ENCODE measurements around the gene CEACAM20. TPM values are rescaled to one million over a fixed set of nuclear protein-coding genes. Genes with fewer than 3 reads are reported as not detected.
A peak's percentile ranks its signal among the peaks of the same experiment; 100 is the strongest.
"Not testable (repeated sequence)": the region's sequence is repeated elsewhere in the genome, so short reads cannot be mapped to it uniquely, and the experiment has no call there.

The CEACAM20 gene
- polyA plus RNA-seq, 5 donors: not detected

GRCh38 chr19:44549507-44549906 lies 20.0 kb upstream of the CEACAM20 start:
- no peak for DNase-seq

GRCh38 chr19:44548736-44549135 lies 19.3 kb upstream of the CEACAM20 start:
- no peak for DNase-seq

GRCh38 chr19:44544031-44544430 lies 14.6 kb upstream of the CEACAM20 start:
- DNase-seq: no peak

DNA sequence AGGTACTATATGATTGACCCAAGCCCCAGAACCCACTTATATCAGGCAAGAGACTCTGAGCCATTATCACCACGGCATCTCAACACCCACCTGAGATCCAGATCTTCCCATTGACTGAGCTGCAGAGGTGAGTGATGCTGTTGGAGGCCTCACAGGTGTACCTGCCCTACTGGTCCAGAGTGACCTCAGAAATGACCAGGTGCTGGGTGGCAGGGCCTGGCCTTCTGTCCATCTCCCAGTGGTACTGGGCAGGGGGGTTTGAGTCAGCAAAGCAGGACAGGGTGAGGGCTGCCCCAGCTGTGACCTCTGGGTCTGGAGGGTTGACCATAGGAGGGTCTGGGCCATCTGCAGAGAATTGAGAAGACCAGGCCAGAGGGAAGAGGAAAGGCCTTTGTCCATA lies 13.2 kb upstream of the CEACAM20 start:
- DNase-seq: no peak

GRCh38 chr19:44540736-44541135 lies 11.3 kb upstream of the CEACAM20 start:
- DNase-seq: no peak

DNA sequence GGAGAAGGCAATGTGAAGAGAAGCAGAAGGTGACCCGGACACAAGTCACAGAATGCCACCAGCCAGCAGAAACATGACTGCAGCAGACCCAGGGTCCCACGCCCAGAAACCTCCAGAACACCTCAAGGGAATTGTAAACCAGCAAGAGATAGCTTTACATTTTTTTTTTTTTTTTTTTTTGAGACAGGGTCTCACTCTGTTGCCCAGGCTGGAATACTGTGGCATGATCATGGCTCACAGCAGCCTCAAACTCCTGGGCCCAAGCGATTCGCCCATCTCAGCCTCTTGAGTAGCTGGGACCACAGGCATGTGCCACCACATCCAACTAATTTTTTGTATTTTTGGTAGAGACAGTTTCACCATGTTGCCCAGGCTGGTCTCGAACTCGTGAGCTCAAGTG lies 10.5 kb upstream of the CEACAM20 start:
- DNase-seq: no peak

DNA sequence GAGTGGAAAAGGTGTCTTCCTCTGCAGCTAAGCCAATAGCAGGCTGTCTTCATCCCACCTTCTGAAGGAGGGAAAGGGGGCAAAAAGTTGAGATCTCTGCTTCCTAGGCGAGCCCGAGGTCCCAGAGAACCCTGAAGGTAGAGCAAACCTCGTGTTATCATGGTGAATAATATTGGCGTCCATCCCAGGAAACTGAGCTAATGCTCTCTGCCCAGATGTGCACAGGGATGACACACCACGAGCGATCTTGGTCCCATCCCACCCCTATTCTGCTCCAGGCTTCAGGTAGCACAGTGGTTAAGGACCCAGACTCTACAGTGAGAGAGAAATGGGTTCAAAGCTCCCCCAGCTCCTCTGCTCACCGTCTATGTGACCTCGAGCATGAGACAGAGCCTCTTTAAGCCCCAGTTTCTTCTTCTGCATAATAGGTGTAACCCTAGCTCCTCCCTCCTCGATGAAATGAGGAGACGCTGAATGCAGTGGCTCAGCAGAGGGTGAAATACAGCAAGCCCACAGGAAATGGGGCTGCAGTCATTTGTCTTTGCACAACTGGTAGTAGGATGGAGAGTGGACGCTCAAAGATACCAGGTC lies 9.9 kb upstream of the CEACAM20 start:
- DNase-seq: no peak

- not testable (repeated sequence) for DNase-seq
These were observed 5.9 kb upstream of the CEACAM20 start for GRCh38 chr19:44535361-44535760.

- no peak for DNase-seq
These were observed 3.3 kb upstream of the CEACAM20 start for GRCh38 chr19:44532819-44533218.

DNA sequence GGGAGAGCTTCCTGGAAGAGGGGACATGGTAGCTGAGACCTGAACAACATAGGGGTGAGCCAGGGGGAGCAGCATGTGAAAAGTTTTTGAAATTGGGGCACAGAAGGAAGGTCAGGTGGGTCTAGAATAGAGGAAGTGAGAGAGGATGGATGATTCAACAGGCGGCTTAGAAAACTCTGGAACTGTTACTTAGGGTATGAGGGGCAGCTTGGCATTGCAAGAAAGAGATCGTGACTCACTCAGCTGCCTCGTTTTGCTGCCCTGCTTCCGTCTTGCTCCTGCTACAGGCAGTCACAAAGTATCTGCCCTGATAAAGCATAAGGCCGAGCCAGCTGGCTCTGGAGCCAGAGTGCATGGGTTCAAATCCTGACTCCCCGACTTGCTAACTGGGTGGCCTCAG lies 1.3 kb upstream of the CEACAM20 start:
- DNase-seq: no peak

GRCh38 chr19:44527554-44527953 lies 1.9 kb downstream of the CEACAM20 start:
- no peak for DNase-seq

DNA sequence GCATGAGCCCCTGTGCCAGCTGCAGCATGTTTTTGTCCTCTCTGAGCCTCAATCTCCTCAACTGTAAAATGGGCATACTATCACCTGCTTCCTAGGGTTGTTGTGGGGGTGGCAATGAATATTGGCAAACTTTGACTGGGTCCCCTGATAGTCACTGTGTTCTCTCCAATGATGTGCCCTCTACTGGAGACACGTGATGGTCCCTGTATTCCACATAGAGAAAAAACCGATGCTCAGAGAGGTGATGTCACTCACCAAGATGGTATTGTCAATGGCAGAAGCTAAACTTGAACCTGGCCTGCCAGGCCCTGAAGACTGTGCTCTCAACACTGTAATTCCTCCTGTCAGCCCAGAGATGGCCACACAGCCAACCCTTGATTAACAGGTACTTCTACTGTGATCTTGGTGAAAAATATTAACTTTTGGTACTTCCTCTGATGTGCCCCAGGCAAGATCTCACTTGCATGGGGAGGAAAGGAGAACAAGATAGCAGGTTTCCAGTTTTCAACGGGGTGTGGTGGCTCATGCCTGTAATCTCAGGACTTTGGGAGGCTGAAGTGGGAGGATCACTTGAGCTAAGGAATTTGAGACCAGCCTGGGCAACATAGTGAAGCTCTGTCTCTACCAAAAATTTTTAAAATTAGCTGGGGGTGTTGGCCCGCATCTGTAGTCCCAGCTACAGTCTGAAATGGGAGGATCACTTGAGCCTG lies 3.6 kb downstream of the CEACAM20 start:
- no peak for DNase-seq

- no peak for DNase-seq
These were observed 8.1 kb downstream of the CEACAM20 start for GRCh38 chr19:44521370-44521769.

GRCh38 chr19:44517146-44517545 lies 12.3 kb downstream of the CEACAM20 start:
- DNase-seq: no peak

DNA sequence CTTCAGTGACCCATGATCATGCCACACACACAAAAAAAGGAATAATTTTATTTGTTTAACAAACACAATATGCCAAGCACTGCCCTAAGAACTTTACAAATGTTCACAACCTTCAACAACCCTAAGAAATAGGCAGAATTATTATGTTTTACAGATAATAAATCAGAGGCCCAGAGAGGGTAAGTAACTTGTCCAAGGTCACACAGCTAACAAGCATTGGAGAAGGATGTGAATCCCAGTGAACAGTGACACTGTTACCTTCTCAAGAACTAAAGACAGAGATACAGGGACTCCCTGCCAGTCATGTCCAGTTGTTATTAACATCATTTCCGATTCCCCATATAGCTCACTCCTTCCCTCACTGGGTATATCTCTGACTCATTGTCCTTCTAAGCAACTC lies 13.6 kb downstream of the CEACAM20 start:
- DNase-seq: no peak

DNA sequence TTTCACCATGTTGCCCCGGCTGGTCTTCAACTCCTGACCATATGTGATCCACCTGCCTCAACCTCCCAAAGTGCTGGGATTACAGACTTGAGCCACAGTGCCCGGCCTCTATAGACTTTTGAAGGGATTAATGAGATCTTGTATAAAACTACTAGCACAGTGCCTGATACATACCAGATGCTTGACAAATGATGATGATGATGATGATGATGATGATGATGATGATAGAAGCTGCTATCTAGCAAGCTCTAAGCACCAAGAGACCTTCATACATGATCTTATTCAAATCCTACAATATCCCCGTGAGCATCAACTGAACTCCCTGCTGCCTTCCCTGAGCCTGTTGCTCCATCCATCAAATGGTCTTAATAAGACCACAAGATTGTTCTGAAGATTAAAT lies 14.4 kb downstream of the CEACAM20 start:
- DNase-seq: no peak

GRCh38 chr19:44512326-44513298 lies 16.9 kb downstream of the CEACAM20 start:
- DNase-seq: no peak

- no peak for DNase-seq
These were observed 20.0 kb downstream of the CEACAM20 start for GRCh38 chr19:44509478-44509877.

DNA sequence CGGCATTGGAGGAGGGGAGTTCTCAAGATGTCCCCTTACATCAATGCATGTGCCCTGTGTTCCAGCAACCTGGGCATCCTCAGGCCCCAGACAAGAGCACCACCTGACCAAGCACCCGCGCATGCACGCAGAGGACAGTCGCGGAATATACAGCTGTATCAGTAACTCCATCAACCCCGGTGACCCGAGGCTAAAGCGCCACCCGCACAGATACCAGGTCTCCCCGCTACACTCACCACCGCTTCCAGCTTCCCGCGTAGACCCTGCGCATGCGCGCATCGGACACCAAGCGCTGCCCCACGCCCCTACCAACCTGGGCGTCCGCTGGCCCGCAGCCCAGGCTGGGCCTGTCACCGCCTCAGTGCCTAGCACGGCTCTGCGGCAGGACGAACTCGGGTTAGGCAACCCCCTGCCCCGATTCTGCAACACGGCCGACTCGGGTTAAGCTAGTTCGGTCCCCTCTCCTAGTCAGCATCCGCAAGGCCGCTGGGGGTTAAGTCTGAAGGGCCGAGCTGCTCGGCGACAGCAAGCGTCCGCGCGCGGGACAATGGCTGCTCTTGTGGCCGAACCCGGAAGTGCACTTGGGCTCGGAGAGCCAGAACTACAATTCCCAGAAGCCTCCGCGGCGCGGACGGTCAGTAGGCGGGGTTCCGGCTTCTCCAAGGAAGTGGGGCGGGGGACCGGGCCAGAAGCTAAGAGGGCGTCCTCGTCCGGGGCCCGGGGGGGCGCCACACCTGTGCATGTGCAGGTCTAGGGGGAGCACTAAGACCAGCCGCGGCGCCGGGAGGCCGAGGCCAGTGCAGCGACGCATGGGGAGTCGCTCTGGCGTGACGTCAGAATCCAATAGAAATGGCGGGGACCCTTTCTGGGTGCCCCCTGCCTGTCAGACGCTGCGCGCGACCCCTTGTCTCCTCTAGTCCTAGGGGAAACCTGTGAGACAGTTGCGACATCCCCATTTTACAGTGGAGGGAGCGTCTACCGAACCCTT lies 29.2 kb downstream of the CEACAM20 start, which contains the start of gene ZNF180:
TSS of gene ZNF180 (minus strand) at position 561 of the 988 bp plus-strand sequence. CDS start 3,188 bp downstream, outside the sequence.
- peak; percentile 98 for DNase-seq

- no peak for DNase-seq
These were observed 29.9 kb downstream of the CEACAM20 start for GRCh38 chr19:44499559-44499958.

DNA sequence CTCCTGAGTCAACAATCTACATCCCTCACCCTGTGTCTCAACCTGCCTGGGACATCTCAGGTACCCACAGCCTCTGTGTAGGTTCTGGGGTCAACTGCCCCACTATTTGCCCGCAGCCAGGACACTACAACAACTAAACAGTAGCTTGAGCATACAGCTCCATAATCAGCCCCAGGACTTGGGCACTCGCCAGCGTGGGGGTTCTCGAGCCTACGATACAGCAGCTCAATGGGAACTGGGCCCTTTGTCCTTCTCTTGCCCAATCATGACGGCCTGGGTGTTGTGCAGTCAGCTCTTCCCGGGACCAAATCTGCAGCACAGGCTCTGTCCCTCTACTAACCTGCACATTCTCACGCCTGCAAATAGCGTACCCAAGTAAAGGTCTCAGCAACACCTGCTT lies 30.5 kb downstream of the CEACAM20 start:
- DNase-seq: no peak
